Measurements from ENCODE around the gene VARS2. TPM values are rescaled to one million over a fixed set of nuclear protein-coding genes. Genes with fewer than 3 reads are reported as not detected.
"Not testable (repeated sequence)": the region's sequence is repeated elsewhere in the genome, so short reads cannot be mapped to it uniquely, and the experiment has no call there.

The VARS2 gene
- polyA plus RNA-seq, 12 donors = 18.7 to 36.7 (median 25.7) TPM; not detected in 1

DNA sequence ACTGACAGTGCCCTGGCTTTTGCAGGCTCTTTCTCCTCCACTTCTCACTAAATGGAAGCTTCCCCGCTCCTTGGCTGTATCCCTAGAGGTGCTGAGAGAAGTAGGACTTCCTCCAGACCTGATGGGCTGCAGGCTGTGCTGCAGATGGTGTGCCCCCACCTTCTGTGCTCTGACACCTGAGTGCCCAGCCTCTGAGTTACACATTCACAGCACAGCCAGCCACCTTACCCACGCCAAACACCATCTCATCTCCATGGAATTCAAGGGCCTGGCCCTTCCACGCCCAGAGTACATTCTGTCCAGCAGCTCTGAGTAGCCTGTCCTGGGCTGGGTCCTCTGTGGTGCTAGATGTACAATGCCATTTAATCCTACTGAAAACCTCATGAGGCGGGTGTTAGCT is 12.6 kb downstream of the VARS2 start:
- DNase-seq = no peak

GRCh38 chr6:30927080-30927479 is 13.0 kb downstream of the VARS2 start:
- not testable (repeated sequence) for DNase-seq

DNA sequence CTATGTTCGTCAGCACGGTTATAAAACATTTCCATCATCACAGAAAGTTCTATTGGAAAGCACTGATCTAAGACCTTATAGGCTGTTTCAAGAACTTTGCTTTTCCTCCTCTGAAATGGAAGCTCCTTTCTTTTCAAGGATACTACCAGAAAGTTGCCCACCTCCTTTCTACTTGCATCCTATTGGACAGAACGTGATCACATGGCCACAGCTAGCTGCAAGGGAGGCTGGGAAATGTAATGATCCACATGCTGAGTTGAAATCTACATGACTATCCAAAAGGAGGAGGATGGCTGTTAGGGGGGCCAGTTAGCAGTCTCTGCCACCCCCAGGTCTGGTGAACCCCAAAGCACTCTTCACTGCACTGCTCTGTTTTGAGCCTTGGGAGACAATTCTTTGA is 14.6 kb downstream of the VARS2 start:
- no peak for DNase-seq

DNA sequence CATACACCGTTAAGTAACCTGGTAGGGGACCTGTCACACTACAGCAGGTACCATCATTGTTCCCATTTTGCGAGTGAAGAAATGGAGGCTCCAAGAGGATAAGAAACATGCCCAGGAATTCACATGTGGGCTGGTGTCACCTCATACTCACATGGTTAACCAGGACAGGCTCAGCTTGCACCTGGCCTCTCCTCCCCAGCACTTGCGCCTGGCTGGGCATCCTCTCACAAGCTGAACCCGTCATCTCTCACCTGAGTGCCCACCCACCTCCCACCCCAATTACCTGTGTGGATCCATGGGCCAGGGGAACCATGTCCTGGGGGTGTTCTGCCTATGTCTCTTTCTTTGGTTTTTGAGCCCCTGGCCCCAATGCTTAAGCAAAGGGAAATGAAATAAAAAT is 16.5 kb downstream of the VARS2 start:
- no peak for DNase-seq

DNA sequence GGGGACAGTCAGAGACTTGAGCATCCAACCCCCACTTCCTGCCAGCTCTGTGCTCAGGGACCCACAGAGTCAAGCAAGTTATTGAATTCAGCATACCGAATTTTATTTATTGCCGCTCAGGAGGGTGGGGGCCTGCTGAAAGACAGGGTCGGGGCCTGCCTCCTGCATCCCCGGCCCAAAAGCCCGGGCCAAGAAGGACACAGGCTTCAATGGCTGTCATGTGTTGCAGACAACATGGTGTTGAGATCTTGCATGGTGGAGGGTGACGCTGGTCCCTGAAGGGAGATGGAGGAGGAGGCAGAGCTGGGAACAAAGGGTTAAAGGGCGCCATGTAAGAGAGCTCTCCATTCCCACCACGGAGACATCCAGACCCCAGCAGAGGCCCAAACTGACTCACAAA is 17.2 kb downstream of the VARS2 start:
- no peak for DNase-seq

DNA sequence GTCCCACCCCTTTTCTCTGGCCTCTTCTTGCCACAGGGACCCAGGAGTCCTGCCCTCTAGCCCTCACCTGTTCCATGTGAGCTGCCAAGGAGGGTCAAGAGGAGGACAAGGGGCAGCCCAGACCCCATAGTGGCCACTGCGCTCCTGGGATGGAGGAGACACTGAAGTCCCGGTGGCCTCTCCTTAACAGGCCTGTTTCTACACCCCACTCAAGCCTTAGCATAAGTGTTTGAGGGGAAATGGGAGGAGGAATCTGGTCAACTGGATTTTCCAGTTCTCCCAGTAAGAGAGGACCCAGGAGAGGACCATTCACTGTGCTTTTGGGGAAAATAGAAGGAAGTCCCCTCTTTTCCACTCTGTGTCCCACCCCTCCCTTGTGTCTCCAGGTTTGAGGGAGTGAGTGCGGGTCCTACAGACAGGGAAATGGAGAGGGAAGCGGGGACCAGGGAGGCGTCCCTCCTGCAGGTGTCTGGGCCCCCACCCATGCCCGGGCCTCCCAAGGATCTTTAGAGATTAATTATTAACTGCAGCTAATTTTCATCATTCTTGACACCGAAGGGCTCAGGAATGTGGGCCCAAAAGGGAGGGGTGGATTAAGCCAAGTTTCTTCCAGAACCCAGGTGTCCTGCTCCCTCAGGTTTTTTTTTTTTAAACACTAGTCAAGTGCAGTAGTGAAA is 18.1 kb downstream of the VARS2 start, which contains the start of gene SFTA2:
Gene SFTA2 (minus strand): TSS at position 202 of the 677 bp plus-strand sequence. CDS start 74 bp downstream, at position 128.
- DNase-seq = no peak

DNA sequence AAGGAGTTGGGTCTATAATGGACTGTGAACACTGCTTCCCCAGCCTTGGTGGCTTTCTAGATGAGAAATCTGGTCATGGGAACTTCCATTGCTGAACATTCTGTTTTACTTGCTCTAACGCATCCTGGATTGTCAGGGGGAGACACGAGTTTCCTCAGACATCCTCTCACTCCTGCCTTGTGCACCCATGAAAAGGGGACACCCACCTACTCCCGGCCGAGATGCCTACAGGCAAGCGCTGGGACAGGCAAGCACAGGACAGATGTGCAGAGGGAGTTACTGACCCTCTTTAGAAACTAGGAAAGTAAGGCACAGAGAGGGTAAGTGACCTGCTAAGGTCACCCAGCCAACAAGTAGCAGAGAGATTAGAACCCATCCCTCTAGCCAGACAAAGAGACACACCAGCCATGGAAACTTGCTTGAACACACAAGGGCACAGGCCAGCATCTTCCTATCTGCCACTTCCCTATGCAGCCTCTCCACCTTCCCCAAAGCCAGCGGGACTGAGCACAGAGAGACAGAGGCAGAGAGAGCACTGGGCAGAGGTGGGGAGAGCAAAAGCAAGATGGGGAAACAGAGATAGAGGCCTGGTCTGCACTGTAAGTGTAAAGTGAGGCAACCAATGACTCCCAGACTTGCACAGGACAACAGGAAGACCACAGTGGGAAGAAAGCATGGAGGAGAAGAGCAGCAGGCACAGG is 18.8 kb downstream of the VARS2 start:
- DNase-seq = no peak

GRCh38 chr6:30935018-30935417 is 21.0 kb downstream of the VARS2 start:
- DNase-seq = no peak

DNA sequence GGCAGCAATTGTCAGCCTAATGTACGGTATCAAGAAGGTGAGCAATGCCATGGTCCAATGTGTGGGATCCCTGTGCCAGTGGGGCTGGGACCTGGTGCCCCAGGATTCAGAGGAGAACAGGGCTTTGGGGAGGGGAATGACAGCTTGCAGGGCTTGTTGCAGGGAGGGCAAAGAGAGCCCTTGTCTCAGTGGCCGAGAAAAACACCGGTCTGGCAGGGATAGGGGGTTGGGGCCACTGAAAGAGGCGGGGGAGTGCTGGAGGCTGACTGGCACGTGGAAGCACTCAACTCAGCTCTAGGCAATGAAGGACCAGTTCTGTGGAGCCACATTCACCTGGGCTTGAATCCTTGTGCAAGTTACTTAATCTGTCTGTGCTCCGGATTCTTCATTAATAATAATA is 23.2 kb downstream of the VARS2 start:
- no peak for DNase-seq

- DNase-seq = no peak
These were observed 24.7 kb downstream of the VARS2 start for GRCh38 chr6:30938730-30939129.

- DNase-seq = no peak
These were observed 25.4 kb downstream of the VARS2 start for GRCh38 chr6:30939473-30939872.

DNA sequence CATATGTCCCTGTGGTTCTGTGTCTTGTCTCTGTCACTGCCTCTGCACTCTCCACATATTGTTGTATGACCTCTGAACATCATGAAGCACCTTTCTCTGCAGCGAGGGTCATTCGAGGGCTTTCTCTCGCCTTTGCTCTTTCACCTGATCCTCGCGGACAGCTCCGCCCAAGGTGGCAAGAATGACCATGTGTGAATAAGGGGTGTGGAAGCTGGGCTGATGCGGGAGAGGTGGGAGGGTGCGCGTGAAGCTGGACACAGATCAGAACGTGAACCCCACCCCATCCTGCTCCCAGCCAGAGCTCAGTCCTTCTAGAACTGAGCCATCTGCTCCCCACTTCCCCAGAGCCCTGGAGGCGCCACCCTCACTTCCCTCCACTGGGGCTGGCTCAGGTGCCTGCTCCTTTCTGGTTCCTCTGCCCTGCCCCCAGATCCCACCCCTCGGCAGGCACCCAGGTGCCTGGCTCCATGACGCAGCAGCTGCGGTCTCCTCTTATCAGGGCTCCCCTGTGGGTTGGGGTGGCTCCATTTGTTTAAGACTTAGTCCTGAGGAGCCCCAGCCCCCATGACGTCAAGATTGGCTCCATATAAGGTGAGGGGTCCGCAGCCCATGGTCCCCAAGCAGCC is 26.4 kb downstream of the VARS2 start, which contains the start of gene MUCL3:
Gene MUCL3 (plus strand): TSS at position 613 of the 626 bp plus-strand sequence. CDS start 27 bp downstream, outside the sequence.
- DNase-seq = no peak

DNA sequence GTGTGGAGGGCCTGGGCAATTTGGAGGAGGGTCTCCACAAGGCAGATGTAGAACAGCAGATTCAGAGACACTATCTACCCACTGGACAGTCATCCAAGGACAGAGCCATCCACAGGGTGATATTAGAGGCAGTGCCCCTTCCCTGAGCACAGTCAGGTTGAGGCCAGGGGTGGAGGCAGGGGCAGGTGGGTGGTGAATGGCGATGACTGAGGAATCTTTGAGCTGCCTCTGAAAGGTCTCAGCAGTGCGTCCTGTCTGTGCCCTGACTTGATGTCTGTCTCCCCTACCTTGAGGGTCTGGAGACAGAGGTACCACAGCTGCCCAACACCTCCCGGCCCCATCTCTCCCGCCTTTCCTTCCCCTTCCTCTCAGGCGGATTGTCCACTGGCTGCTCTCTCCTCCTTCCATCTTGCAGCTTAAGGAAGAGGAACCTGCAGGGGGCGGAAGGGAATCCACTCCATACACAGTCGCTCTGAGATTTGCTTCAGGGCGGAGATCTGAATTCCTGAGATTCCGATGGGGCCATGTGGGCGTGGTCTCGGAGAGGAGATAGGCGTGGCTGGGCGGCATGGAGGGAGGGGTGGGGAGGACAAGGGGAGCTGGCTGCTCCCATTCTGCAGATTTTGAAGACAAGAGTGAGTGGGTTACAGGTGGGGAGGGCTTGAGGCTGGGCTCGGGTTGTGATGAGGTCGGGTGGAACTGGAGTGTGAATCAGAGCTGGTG is 28.5 kb downstream of the VARS2 start:
- peak; percentile 10 for DNase-seq

GRCh38 chr6:30944051-30944450 is 30.0 kb downstream of the VARS2 start:
- DNase-seq = no peak

DNA sequence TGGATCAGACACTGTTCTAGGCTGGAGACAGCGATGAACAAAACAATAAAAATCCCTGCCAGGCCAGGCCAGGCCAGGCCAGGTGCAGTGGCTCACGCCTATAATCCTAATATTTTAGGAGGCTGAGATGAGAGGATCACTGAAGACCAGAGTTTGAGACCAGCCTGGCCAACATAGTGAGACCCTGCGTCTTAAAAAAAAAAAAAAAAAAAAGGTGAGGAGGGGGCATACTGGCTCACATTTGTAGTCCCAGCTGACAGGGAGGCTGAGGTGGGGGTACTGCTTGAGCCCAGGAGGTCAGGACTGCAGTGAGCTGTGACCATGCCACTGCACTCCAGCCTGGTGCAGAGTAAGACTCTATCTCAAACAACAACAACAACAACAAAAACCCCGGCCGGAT is 31.2 kb downstream of the VARS2 start:
- no peak for DNase-seq

DNA sequence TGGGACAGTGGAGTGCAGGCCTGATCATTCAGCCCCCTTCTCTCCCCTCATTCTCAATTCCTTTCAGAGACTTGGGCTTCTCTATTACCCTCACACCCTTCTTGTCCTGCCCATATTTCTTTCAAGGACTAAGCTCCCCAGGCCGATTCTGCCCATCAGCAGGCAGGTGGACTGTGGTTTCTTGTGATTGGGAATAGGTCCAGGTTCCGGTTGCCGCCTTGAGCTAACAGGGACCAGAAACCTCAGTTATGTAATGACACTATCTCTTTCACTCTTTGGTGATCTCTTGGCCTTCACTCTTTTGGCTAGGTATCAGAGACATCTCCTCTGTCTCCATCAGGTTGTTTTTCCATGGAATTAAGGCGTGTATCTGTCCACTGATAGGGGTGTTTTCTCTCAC is 33.2 kb downstream of the VARS2 start:
- DNase-seq = no peak

DNA sequence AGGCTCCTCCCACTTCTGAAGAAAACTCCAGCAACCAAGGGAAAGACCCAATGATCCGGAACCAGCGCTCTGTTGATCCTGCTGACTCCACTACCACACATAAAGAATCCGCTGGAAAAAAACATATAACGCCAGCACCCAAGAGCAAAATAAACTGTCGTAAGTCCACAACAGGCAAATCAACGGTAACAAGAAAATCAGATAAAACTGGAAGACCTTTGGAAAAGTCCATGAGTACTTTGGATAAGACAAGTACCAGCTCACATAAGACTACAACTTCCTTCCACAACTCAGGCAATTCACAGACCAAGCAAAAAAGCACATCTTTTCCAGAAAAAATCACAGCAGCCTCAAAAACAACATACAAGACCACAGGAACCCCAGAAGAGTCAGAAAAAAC is 34.8 kb downstream of the VARS2 start:
- DNase-seq = no peak

- no peak for DNase-seq
These were observed 38.0 kb downstream of the VARS2 start for GRCh38 chr6:30951907-30952469.

GRCh38 chr6:30954631-30955366 is 40.8 kb downstream of the VARS2 start:
- DNase-seq = no peak

GRCh38 chr6:30955367-30956042 is 41.5 kb downstream of the VARS2 start:
- DNase-seq = peak; percentile 25

DNA sequence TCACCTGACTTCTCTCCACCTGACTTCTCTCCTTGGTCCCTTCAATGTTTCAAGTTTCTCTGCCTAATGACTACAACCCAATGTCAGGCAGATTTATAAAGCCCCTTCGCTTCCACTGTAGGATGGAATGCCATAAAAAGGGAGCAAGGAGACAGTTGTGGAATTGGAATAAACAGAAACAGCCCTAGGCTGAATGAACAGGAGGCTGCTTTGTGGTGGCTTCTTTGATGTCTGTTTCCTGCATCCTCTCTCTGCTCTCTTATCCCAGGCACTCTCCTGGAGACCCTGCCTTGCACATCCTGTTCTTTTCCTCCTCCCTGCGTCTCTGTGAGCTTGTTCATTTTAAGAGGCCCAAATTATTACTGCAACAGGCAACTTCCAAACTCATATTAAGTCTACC is 43.7 kb downstream of the VARS2 start:
- no peak for DNase-seq
